Heart right ventricle (tissue), 16 donors: ENCODE measurements around the gene CPLX3. TPM values are rescaled to one million over a fixed set of nuclear protein-coding genes. Genes with fewer than 3 reads are reported as not detected.
A peak's percentile ranks its signal among the peaks of the same experiment; 100 is the strongest.

Experiments
- ATAC-seq, 8 donors: fragments of 200-7000 bp; cut with Tn5 transposase; one replicate each; pipeline ENCODE4 v1.9.1; 2020; ENCODE audit warnings: mild to moderate bottlenecking in 8 of 8, moderate library complexity in 8 of 8, moderate number of reproducible peaks in 1 of 8
- DNase-seq, 2 donors: peaks; one replicate each; pipeline ENCODE4 v3.0.0-alpha.2; 2020
- H3K27ac ChIP-seq, 10 donors: fragments of 200-600 bp; sonication (generic) in 2 of 10; one replicate each; pipeline versions ENCODE4 v1.5.0 to v1.8.0; 2020 to 2022; ENCODE audit warnings: mild to moderate bottlenecking in 3 of 10
- H3K27me3 ChIP-seq, 7 donors: fragments of 200-600 bp; one replicate each; pipeline ENCODE4 v1.8.0; 2021 to 2022; ENCODE audit warnings: mild to moderate bottlenecking in 2 of 7
- H3K36me3 ChIP-seq, 9 donors: fragments of 200-600 bp; sonication (generic) in 1 of 9; one replicate each; pipeline versions ENCODE4 v1.5.0 to v1.8.0; 2020 to 2022; ENCODE audit warnings: mild to moderate bottlenecking in 2 of 9
- H3K4me1 ChIP-seq, 9 donors: fragments of 200-600 bp; sonication (generic) in 1 of 9; one replicate each; pipeline versions ENCODE4 v1.5.0 to v1.8.0; 2020 to 2022; ENCODE audit warnings: mild to moderate bottlenecking in 4 of 9
- H3K4me3 ChIP-seq, 10 donors: fragments of 200-600 bp; sonication (generic) in 2 of 10; one replicate each; pipeline versions ENCODE4 v1.5.0 to v1.8.0; 2020 to 2022; ENCODE audit warnings: mild to moderate bottlenecking in 7 of 10, moderate library complexity in 2 of 10
- H3K9me3 ChIP-seq, 11 donors: fragments of 200-600 bp in 10 of 11; sonication (generic) in 2 of 11; one replicate each; pipeline versions ENCODE4 v1.5.0 to v1.8.0; 2013 to 2022; ENCODE audit warnings: mild to moderate bottlenecking in 2 of 11, control low read depth in 1 of 11, moderate library complexity in 1 of 11
- CTCF ChIP-seq, 9 donors: fragments of 200-600 bp; sonication (generic) in 2 of 9; IDR thresholded peaks; one replicate each; pipeline versions ENCODE4 v1.5.0 to v1.8.0; 2021 to 2022; ENCODE audit warnings: antibody characterized with exemption in 9 of 9, mild to moderate bottlenecking in 5 of 9, moderate library complexity in 1 of 9
- WGBS, 2 donors: extraction: QIAGEN DNeasy Blood & Tissue Kit; methylation state at CpG; one replicate each; pipeline ENCODE4 v1.1.7; 2013; ENCODE audit warnings: inconsistent platforms in 1 of 2; 5-methylcytosine and 5-hydroxymethylcytosine counted together
- intact Hi-C, 10 donors: fragments of 100-400 bp; cut with DNase I; formaldehyde crosslinking; loops; one replicate each; pipeline versions ENCODE4 v1.11.1 to v1.14.2; 2022
- polyA plus RNA-seq, 2 donors: library from polyadenylated mRNA; stranded (reverse); fragments of 200-250 nt; gene quantifications; one replicate each; pipeline ENCODE4 v1.2.3, GENCODE V29; 2013
- total RNA-seq, 10 donors: library from RNA; stranded (reverse); fragmentation: NEBNext Ultra II Directional in 3 of 10; extraction: Animal tissue kit (Norgen Biotek cat#: 25700) in 3 of 10; gene quantifications; one replicate each; pipeline versions ENCODE4 v1.2.1 to v1.2.4, GENCODE V29; 2021 to 2023
- donor health status: Arrhythmogenic right ventricular cardiomyopathy.
- donor health status: ischemic (EF 13 %, LVEDD 7.1; RV severe dilation, severe dysfunction).
- donor health status: healthy with polysubstance abuse.
- donor health status: DM: no; HTN: yes; CAD: no.
- donor health status: DM: no; HTN: no; CAD: no.
- donor health status: ischemic (EF 25% LVEDD 6.9; RV normal size, moderate dysfunction).
- donor health status: ischemic (EF 25% LVEDD 5.7; RV mildly dilated, moderate dysfunction).
- donor health status: healthy.
- donor health status: DM: yes; HTN: yes; CAD: no.
- donor health status: Ischemic cardiomyopathy.
- donor health status: ischemic (EF 35%, LVEDD 5.7; RV mildly dilated, moderate dysfunction).
- donor health status: nonischemic (EF 11% LVEDD 7.7; RV severe dilation, severe dysfunction).
- donor health status: DM: yes; HTN: yes; CAD: no.
- donor health status: PGD.
- donor health status: ischemic (EF 29% LVEDD 5.4; RV normal size, mild dysfunction).
- donor health status: nonischemic (EF 23%, LVEDD 6.1; RV moderate dilation, normal function).

The CPLX3 gene
- total and polyA plus RNA-seq, 12 donors = 0.04 to 14.6 (median 1.3) TPM; not detected in 1

- no peak for TF ChIP-seq CTCF (IDR thresholded peaks at IDR 0.05)
- no peak overlapping the region for H3K27ac ChIP-seq
- WGBS, 2 donors = 51 to 52% methylated on average over 6 of the region's 6 CpGs
- DNase-seq (no peak), ATAC-seq (no peak)
- no peak overlapping the region for H3K4me3 ChIP-seq
- H3K9me3 ChIP-seq = no peaks in the 10 kb centered on the region
- no peaks in the 10 kb centered on the region for H3K36me3 ChIP-seq
- intact Hi-C loops = loop anchor here in 2 of 10 donors (5.0 to 10.0 kb wide), 2 partner anchors 55 to 58 kb away; no protein-coding TSS in a partner anchor
- H3K27me3 ChIP-seq = peaks cover 0 to 35% (median 27%) of the 10 kb centered on the region in 7 donors
- H3K4me1 ChIP-seq = peaks cover 0 to 23% (median 8%) of the 10 kb centered on the region in 9 donors
Measured at GRCh38 chr15:74829991-74830390, 3.6 kb downstream of the CPLX3 start.

- no peak overlapping the region for H3K4me3 ChIP-seq
- ATAC-seq = peak; percentile 50 to 88 (median 76)
- H3K36me3 ChIP-seq = peaks cover 0 to 6% (median 0%) of the 10 kb centered on the region in 9 donors
- intact Hi-C loops = loop anchor here in 2 of 10 donors (5.0 to 10.0 kb wide), 2 partner anchors 56 to 59 kb away; no protein-coding TSS in a partner anchor
- WGBS, 2 donors = 41 to 64% methylated on average over 5 of the region's 5 CpGs
- no peaks in the 10 kb centered on the region for H3K9me3 ChIP-seq
- no peak for TF ChIP-seq CTCF (IDR thresholded peaks at IDR 0.05)
- peak; percentile 52 to 59 for DNase-seq
- peaks cover 0 to 23% (median 8%) of the 10 kb centered on the region in 9 donors for H3K4me1 ChIP-seq
- peak overlapping the region in 8 of 10 donors; percentile 23 to 71 (median 54) for H3K27ac ChIP-seq
- peaks cover 0 to 29% (median 25%) of the 10 kb centered on the region in 7 donors for H3K27me3 ChIP-seq
Measured at GRCh38 chr15:74830868-74831267, 4.4 kb downstream of the CPLX3 start.

GRCh38 chr15:74831813-74832495, 5.5 kb downstream of the CPLX3 start:
- intact Hi-C loops = loop anchor here in 2 of 10 donors (5.0 to 10.0 kb wide), 2 partner anchors 57 to 60 kb away; no protein-coding TSS in a partner anchor
- DNase-seq (no peak), ATAC-seq (peak in 2 of 8 donors; percentile 8 to 22)
- peaks cover 0 to 20% (median 8%) of the 10 kb centered on the region in 9 donors for H3K4me1 ChIP-seq
- peaks cover 0 to 22% (median 18%) of the 10 kb centered on the region in 7 donors for H3K27me3 ChIP-seq
- peak overlapping the region in 7 of 10 donors; percentile 23 to 71 (median 46) for H3K27ac ChIP-seq
- no peaks in the 10 kb centered on the region for H3K9me3 ChIP-seq
- WGBS, 2 donors = 62 to 63% methylated on average over 15 of the region's 15 CpGs
- H3K36me3 ChIP-seq = peaks cover 0 to 17% (median 0%) of the 10 kb centered on the region in 9 donors
- no peak for TF ChIP-seq CTCF (IDR thresholded peaks at IDR 0.05)
- H3K4me3 ChIP-seq = no peak overlapping the region

GRCh38 chr15:74832826-74833225, 6.4 kb downstream of the CPLX3 start:
- Histone ChIP-seq H3K4me3 (no peak overlapping the region), H3K36me3 (peaks cover 0 to 23% (median 0%) of the 10 kb centered on the region in 9 donors), H3K27me3 (peaks cover 0 to 13% (median 10%) of the 10 kb centered on the region in 7 donors), H3K4me1 (peaks cover 0 to 20% (median 8%) of the 10 kb centered on the region in 9 donors), H3K27ac (no peak overlapping the region), H3K9me3 (no peaks in the 10 kb centered on the region)
- intact Hi-C loops = loop anchor here in 2 of 10 donors (5.0 to 10.0 kb wide), 2 partner anchors 58 to 61 kb away; no protein-coding TSS in a partner anchor
- 73% methylated on average over 4 of the region's 4 CpGs for WGBS, 2 donors
- TF ChIP-seq CTCF (IDR thresholded peaks at IDR 0.05) = no peak
- DNase-seq (no peak), ATAC-seq (no peak)
